ENCODE data around the gene SLIT1.
A peak's percentile ranks its signal among the peaks of the same experiment; 100 is the strongest.

Gene SLIT1

DNA sequence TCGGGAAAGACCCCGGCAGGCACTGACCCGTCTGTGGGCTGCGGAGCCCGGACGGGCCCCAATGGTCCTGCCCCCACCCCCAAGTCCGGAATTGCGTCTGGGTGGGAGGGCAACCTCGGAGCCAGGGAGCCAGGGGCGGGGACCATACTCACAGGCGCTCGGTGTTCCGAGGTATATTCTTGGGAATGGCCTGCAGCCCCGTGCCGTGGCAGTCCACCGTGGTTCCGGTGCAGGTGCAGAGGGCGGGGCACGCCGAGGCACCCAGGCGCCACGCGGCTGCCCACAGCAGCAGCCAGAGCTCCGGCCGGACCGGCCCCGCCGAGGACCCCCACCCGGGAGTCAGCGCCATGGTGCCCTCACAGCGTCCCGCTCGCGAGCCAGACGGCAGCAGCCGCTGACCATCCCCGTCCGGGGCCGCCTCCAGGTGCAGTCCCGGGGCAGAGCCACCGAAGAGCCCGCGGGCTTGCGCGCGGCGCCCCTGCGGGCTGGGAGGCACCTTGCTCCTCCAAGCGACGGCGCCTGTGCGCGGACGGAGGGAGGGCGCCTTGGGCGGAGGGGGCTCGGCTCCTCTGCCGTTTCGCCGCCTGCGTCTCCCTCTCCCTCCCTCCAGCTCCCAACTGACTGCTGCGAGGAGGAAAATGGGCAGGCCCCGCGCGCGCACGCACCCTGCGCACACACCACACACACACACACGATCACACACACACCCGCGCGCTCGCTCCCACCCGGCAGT lies at the start of gene SLIT1:
Gene SLIT1 (minus strand): TSS at position 634 of the 733 bp plus-strand sequence. CDS start 285 bp downstream, at position 349.
- no peak for DNase-seq

DNA sequence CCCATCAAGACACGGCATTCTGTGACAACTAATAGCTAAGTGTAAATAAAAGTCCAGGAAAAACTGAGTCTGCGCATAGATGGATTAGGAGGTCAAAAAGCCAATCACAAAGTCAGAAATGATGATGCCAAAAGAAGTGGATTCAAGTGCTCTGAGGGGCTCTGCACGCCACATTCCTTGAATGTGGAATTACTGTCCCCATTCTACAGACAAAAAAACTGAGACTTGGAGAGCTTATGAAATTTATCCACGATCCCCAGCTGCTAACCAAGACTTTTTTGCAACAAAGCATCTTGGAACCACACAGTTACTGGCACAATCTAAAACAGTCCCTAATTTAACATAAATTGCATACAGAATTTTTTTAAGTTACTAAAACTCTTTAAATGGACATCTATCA lies 49.6 kb upstream of the SLIT1 start:
- DNase-seq = no peak

DNA sequence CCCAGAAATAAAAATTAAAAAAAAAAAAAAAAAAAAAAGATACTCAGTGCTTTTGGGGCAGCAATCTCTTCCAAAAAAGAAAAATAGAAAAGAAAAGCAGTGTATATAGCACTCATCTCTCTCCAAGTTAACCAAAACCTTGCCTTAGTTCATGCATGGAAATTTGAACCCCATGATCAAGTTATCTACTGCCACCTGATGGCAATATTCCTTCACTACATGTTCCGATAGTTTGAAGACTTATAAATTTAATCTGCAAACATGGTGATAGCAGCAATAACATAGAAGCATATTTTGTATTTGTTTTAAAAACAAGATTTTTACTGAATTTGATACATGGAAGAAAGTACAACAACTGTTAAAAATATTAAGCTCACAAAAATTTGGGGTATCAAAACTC lies 48.6 kb upstream of the SLIT1 start:
- no peak for DNase-seq

DNA sequence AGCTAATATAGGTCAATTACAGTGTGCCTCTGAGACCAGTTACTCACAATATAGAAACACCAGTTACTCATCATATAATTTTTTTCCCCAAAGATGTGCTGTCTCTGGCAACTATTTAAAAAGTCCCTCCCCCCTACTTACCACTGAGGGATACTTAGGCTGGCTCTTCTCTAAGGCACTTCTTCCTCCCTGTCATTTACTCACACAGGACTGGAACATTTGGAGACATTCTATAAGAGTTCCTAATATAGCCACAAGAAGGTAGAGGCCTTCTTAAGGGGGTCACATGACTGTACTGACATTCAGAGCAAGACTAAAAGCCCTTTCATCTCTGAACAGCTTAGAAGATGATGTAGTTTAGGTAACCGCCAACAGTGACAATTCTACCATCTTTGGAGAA lies 44.4 kb upstream of the SLIT1 start:
- no peak for DNase-seq

DNA sequence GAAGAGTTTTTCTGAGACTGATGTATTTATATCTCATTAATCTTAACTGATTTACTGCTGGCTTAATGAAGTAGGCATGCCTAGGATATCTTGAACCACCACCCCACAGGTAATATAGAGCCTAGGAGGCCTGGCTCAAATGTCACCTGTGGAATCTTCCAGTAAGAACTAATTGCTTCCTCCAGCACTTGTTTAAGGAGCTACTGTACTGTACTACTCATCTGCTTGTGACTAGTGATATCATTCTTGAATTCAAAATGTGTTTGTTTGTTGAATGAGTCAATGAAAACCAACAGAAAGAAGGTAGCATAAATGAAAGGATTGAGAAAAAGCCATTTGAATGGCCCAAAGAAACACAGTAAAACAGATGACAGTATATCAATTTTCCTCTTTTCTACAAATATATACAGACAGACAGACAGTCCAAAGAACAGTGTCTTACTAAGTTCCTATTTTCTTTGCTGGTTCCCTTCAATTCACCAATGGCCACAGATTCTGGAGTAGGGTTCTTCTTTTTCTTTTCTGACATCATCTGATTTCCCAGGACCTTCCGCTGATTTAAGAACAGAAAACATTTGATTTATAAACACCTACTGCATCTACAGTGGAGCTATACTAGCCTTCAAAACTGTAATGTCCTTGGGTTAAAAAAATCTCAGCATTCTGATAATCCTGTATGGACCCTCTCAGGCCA lies 43.7 kb upstream of the SLIT1 start:
- DNase-seq = no peak

DNA sequence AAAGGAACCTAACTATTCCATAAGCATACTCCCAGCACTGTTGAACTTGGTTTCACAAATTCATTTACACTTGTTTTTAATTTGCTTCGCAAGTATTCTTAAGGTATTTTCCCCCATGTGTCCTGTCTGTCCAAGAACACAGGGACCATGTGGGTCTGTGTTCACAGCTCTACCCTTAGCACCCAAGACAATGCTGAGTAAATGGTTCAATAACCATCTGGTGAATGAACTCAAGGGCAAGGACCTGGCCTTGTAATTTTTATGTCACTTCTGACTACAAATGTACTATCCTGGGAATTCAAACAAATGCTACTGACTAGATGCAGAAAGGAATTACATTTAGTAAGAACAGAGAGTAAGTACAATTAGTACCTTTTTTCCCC lies 43.0 kb upstream of the SLIT1 start:
- DNase-seq = no peak

DNA sequence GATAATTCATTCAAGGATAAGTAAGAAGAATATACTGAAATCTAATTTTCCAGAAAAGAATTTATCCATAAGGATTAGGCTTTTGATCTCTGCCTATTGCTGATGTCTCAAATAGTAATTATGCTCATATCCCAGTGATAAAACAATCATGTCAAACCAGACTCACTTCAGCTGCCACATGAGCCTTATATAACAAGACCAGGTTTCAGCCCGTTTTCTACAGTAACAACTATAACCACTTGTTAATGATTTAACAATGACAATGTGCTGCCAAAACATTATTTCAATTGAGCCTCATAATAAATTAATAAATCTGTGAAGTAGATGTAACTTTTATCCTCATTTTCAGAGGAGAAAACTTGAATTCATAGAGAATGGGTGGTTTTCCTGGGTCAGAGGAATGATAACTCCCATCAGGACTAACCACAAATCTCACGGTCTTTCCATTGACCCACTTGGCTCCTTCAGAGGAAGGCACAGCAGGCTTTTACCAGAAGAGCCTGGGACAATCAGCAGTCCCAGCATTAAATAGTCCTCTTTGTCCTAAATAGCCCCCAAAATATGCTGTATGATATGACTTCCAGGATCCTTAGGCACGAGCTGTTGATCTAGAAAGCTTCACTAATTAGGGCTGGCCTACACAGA lies 42.5 kb upstream of the SLIT1 start:
- DNase-seq = no peak

DNA sequence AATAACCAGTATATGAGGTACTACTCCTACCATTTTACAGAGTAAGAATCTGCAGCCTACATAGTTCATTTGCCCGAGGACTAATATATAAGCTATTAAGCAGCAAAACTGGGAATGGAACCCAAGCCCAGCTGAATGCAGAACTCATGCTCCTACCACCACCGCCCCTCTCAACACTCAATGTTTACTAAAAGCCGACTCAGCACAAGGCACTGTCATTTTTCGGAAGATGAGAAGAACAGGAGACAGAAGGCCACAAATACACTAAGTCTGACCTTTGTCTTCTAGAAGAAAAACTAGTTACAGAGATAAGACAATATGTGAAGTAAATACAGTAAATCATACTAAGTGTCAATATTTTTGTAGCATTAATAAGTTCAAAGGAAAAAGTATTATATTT lies 40.6 kb upstream of the SLIT1 start:
- no peak for DNase-seq

DNA sequence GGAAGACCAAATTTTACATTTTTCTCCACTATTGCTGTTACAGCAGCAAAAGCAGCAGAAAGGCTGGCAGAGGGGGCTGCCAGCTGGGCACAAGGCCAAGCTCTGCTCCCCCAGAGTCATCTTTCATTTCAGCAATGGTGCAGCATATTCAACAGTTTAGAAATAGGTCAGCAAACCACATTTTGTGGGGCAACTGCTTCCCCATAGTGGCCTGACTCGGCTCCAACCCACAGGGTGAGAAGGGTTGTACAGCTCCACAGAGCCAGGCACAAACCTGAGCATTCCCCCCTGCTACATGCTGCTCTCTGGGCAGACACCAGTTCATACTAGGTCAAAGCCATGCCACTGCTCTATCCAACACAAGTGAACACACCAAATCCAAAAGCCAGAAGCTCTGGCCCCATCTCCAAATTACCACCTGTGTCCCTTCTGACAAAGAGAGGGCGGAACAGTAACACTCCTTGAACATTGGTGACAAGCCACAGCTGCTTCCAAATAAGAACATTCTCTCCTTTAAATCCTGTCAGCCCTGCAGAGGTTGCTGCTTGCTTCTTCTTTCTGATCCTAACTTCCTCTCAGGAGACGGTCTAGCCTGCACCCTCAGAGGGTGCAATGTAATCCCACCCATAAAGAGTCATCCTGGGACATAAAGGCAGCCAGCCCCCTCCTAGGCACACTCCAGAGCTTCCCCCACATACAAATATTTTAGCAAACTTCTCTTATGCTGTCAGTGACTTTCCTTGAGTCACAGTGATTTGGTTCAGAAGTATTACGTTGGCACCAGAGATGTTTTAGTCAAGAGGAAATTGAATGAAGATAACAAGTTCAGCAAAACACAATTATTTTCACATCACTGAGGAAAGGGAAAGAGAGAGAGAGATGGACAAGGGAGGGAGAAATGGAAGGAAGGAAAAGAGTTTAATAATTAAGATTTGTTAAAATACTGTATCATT lies 39.0 kb upstream of the SLIT1 start:
- DNase-seq = no peak

DNA sequence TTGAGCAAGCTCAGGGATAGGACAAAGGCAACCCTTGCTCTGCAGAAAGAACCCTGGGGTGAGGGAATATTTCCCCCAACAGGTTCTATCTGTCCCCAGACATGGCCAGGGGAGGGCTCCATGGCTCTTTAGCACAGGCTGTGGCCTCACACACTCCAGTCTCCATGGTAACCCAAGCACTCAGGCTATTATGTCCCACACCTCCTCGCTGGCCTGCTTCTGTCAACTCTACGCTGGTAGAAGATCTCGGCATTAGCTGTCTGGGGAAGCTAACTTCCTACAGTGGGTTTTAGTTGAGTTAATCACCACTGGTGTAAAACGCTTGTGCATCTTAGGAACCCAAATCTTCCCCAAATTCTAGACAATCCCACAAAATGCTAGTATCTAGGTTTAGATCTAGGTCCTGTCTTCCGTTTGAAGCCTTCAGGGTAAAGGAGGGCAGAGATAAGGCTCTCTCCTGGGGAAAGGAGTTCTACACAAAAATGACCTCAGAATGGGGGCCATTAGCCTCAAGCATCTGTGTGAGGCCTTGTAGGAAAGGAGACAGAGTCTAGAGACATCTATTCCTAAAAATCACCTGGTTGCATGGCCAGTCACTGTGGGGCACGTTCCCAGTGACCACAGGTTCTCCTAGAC lies 36.7 kb upstream of the SLIT1 start:
- DNase-seq = no peak

DNA sequence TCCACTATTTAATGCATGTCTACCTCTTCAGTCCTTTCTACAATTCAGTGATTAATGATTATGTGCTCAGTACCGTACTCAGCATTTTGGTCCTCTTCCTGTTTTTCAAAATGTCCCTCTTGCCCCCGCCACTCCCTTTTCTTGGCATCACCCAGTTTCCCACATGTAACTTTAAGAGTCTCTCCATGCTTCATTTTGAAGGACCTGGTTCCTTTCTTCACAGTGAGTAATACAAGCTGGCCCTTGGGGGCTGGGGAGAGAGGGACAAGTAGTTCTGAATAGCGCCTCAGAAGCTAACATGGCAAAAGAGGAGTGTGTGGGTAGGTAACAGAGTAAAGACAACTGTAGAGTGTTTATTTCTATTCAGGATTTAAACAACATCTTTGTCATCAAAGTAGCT lies 34.6 kb upstream of the SLIT1 start:
- DNase-seq = no peak

DNA sequence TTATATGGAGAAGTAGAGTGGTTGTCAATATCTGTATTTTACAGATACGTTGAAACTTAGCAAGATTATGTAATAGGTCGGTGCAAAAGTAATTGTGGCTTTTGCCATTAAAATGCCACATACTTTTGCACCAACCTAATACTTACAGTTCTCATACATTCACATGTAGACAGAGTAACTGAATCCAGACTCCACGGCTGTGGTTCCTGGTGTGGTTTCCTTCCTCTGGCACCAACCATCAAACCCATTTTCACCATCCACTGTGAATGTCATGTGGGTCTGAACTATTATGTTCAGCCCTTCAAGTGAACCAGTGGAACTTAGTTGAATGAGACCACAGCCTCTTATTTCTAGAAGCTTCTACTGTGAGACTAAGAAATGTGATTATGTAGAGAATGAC lies 31.5 kb upstream of the SLIT1 start:
- no peak for DNase-seq

DNA sequence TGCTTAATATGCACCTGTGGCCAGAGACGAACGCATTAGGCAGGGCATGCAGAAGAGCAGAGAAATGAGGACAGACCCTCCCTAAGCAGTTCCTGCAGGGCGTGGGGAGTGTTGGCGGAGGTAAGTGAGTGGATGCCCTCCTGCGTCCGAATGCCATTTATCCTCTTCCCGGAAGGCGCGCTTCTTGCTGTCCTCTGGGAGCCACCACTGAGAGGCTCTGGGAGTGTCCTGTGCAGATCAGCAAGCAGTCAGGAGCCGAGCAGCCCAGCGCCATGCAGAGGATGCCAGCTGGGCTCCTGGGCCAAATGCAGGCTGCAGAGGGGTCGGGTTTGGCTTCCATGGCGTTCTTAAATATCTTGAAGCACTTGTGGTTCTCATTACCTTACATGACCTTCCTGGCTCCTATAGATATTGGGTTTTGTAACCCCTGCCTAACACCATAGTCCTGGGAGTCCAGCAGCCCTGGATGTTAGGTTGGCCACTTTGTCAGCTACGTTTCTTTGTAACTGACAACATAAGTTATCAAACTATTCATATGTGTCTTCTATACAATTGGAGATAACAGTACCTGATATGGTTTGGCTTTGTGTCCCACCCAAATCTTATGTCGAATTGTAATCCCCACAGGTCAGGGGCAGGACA lies 30.0 kb upstream of the SLIT1 start:
- DNase-seq = no peak

DNA sequence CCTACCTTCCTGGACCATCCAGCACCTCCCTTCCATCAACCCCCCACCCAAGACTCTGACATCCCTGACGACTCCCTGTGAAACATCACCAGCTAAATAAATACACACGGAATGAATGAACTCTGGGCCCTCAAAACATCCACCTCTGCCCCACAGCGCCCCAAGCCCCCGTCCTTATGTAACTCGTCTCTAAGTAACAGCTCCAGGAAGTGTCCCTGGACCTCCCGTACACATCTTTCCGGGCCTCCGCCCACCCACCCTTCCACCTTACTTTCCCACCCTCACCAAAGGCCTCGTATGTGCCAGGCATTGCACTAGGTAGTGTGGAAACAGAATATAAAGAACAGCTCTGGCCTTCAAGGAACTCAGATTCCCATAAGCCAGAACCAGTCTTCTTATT lies 27.7 kb upstream of the SLIT1 start:
- no peak for DNase-seq

DNA sequence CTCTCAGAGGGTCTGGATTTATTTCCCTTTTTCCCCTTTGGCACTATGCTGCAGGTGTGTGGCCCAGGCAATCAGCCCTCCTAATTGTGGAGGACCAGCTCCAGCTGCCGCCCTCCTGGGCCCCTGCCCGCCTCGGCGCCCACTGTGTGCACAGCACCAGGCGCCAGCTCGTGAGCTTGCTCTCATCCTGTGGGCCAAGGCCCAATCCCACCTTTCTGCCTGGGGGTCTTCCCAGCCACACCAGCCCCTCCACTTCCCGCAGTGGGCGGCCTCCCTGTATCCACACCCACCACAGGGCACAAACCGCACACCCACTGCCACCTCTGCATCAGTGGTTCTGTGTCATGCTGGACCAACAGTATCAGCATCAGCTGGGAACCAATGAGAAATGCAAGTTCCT lies 25.5 kb upstream of the SLIT1 start:
- DNase-seq = no peak

DNA sequence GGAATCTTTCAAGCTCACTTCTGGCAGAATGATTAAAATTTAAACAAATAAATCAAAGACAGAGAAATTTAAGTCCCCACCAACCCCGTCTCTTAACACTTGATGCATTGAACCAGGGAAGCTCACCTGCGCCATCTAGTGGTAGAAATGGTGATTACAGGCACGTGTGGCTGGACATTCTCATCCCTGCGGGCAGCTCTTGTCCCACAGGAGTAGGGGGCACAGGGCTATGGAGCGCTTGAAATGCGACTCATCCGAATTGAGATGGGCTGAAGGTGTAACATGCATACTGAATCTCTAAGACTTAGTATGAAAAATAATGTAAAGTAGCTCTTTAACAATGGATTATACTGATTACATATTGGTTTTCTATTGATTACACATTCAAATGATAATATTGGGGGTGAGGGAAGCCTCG lies 24.8 kb upstream of the SLIT1 start:
- DNase-seq = peak; percentile 68

DNA sequence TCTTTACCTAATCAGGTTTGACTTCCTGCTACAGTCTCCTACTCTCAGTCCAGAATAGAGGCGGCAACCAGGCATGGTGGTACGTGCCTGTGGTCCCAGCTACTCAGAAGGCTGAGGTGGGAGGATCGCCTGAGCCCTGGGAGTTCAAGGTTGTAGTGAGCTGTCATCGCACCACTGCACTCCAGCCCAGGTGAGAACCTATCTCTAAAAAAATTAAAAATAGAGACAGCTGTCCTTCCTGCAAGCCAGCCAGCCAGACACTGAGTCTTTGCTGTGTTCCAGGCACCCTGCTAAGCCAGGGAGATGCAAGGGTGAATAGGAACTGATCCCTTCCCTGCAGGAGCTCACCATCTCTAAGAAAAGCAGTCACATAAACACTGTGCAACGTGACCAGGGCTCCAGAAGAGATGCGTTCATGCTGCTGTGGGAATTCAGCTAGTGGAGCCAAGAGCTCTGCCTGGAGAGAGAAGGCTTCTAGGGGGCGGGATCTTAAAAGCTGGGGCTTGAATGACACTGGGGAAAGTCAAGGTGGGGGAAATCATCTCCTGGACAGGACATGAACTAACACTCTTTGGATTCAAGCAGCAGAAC lies 22.1 kb upstream of the SLIT1 start:
- no peak for DNase-seq

DNA sequence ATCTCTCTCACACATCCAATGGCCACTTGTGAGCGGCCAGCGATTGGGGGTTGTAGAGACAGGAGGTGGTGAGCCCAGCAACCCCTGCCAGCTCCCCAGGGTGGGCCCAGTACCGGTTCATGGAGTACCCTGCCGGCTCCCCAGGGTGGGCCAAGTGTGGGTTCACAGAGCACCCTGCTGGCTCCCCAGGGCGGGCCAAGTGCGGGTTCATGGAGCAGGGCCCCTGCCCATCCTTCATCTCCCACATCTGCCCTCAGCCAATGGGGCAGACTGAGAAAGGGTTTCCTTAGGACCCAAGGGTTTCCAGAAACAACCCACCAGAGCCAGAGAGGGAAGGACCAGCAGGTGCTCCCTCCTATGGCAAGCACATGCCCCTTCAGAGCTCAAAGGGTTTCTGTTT lies 21.4 kb upstream of the SLIT1 start:
- DNase-seq = no peak

DNA sequence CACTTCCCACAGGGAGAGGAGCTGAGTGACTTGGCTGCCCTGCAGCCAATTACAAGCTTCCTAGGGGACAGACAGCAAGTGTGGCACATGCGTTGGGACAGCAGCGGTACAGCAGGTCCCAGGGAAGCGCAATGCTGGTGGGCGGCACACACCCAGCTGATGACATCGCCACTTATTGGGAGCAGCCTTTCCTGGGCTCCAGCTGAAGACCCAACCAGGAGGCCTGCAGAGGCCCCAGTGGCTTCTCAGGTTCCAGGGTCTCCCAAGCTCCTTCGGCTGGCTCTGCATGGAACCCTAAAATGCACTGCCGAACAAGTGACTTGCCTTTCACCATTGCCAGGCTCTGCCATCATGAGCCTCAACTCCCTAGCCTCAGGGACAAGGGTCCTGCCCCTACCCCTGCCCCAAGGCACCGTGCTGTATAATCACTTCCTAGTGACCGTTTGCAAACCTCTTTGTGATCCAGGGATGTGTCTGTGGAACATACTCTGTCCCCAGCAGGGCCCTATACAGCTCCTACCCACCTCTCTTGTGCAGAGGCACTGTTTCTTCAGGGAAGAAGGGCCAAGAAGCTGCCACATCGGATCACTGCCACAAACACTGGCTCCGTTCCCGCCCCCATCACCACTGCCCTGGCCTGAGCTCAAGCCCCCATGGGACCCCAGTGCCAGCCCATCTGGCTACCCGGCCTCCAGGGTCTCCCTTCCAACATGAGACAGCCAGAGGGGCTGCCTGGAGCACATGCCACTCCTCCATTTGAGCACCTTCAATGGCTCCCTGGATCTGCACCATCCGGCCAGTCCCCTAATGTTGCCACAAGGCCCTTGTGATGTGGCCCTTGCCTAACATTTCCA lies 19.3 kb upstream of the SLIT1 start:
- DNase-seq = no peak

DNA sequence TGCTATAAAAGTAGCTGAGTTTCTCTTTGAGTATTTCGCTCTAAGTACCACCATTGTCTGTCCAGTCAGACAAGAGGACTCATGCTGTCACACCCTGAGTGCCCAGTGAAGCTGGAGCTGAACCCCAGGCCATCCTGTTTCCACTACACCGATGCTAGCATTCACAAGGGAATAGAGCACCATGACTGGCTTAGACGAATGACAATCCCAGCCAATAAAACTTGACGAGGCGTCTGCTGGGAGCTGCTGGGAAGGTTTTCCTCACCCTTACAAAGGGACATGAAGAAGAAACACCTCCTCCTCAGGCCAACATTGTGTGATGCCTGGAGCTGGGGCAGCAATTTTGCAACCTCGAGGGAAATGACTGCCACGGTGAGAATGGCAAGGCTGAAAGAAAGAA lies 17.5 kb upstream of the SLIT1 start:
- no peak for DNase-seq

DNA sequence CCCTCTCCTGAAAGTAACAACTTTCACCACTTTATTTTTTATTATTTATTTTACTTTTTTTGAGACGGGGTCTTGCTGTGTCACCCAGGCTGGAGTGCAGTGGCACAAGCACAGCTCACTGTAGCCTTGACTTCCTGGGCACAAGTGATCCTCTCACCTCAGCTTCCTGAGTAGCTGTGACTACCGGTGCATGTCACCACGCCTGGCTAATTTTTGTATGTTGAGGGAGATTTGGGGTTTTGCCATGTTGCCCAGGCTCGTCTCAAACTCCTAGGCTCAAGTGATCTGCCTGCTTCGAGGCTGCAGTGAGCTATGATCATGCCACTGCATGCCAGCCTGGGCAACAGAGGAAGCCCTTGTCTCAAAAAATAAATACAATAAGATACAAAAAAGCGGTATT lies 14.9 kb upstream of the SLIT1 start:
- no peak for DNase-seq

Measured in activated CD4-positive, alpha-beta T cell treated with anti-CD3 and anti-CD28 coated beads, Interleukin-2, amount 50 U/mL, for 1 hour (primary cell).